OCI-LY7 (cell line): ENCODE results near the gene KIAA1217. TPM values are rescaled to one million over a fixed set of nuclear protein-coding genes. Genes with fewer than 3 reads are reported as not detected.

ENCODE experiments used
- BruUV-seq: library from RNA; stranded (reverse); fragments of 400-500 nt; replicated peaks from 2 replicates; lab custom pipeline; 2021; lab: Mats Ljungman, UMichigan
- CTCF ChIA-PET: fragments of 300-600 bp; sonication (Branson Sonifier 250); formaldehyde crosslinking; loops from one replicate; lab custom pipeline; 2022; ENCODE audit warnings: antibody characterized with exemption; ENCODE audit not compliant: unreplicated experiment; lab: Charles Lee
- POLR2A ChIA-PET: fragments of 300-600 bp; sonication (Branson Sonifier 250); formaldehyde crosslinking; loops from one replicate; lab custom pipeline; 2022; ENCODE audit warnings: antibody characterized with exemption; lab: Charles Lee
- DNase-seq: peaks from one replicate; pipeline ENCODE4 v3.0.0-alpha.2; 2015; ENCODE audit warnings: low spot score
- H2AFZ ChIP-seq: fragments of 200-600 bp; sonication (generic), shearing (Covaris generic); 2 replicates; pipeline ENCODE4 v1.6.1; 2014; ENCODE audit warnings: mild to moderate bottlenecking, antibody characterized with exemption, low read length, moderate library complexity
- H3K27ac ChIP-seq: fragments of 200-600 bp; sonication (generic); 2 replicates; pipeline ENCODE4 v1.5.1; 2014; ENCODE audit warnings: mixed run types, low read depth, mild to moderate bottlenecking, moderate library complexity, low read length, inconsistent platforms; ENCODE audit not compliant: poor library complexity, severe bottlenecking
- H3K36me3 ChIP-seq: fragments of 200-600 bp; sonication (generic); 2 replicates; pipeline ENCODE4 v1.6.1; 2014; ENCODE audit warnings: mild to moderate bottlenecking, antibody characterized with exemption, low read length, moderate library complexity, mixed read lengths; ENCODE audit not compliant: insufficient read depth
- H3K4me1 ChIP-seq: fragments of 200-600 bp; sonication (generic); 2 replicates; pipeline ENCODE4 v1.5.1; 2014; ENCODE audit warnings: mild to moderate bottlenecking, low read length; ENCODE audit not compliant: insufficient read depth, poor library complexity, severe bottlenecking
- H3K4me2 ChIP-seq: fragments of 200-600 bp; sonication (generic); 2 replicates; pipeline ENCODE4 v1.6.1; 2014; ENCODE audit warnings: mild to moderate bottlenecking, low read length
- H3K4me3 ChIP-seq: fragments of 200-600 bp; sonication (generic); 2 replicates; pipeline ENCODE4 v1.5.1; 2014; ENCODE audit warnings: mild to moderate bottlenecking, low read depth, low read length; ENCODE audit not compliant: poor library complexity, severe bottlenecking
- H3K79me2 ChIP-seq: fragments of 200-600 bp; sonication (generic); 2 replicates; pipeline ENCODE4 v1.6.1; 2016; ENCODE audit warnings: low read depth, mild to moderate bottlenecking, low read length, moderate library complexity, mixed read lengths; ENCODE audit not compliant: insufficient read depth
- H3K9me2 ChIP-seq: fragments of 200-600 bp; sonication (generic); 2 replicates; pipeline ENCODE4 v1.6.1; 2016; ENCODE audit warnings: mild to moderate bottlenecking, low read length, mixed read lengths; ENCODE audit not compliant: insufficient read depth
- H3K9me3 ChIP-seq: fragments of 200-600 bp; sonication (generic); 2 replicates; pipeline ENCODE4 v1.6.1; 2014; ENCODE audit warnings: mild to moderate bottlenecking, mixed run types, low read length, mixed read lengths
- H4K20me1 ChIP-seq: fragments of 200-600 bp; sonication (generic); 2 replicates; pipeline ENCODE4 v1.6.1; 2014; ENCODE audit warnings: mild to moderate bottlenecking, antibody characterized with exemption, low read length, moderate library complexity, mixed read lengths; ENCODE audit not compliant: insufficient read depth
- CTCF ChIP-seq: fragments of 200-600 bp; sonication (generic); conservative IDR thresholded peaks from 2 replicates; pipeline ENCODE4 v1.5.1; 2014; ENCODE audit warnings: mild to moderate bottlenecking, antibody characterized with exemption, low read length, moderate library complexity, mixed read lengths
- EZH2phosphoT487 ChIP-seq: fragments of 200-600 bp; sonication (generic); IDR thresholded peaks from 2 replicates; pipeline ENCODE4 v1.6.1; 2018; ENCODE audit warnings: low read depth, borderline replicate concordance, mild to moderate bottlenecking, mixed run types, antibody characterized with exemption, low read length, moderate library complexity, mixed read lengths
- intact Hi-C: fragments of 100-400 bp; cut with micrococcal nuclease; formaldehyde crosslinking; loops from one replicate; pipeline ENCODE4 v1.10.0; 2022; ENCODE audit not compliant: unreplicated experiment
- total RNA-seq, 2 experiments: library from RNA; depleted of rRNA in 1 of 2; stranded (reverse); fragments of >200 nt in 1 of 2; shearing (Covaris generic) in 1 of 2; gene quantifications; 2 replicates each; pipeline ENCODE4 v1.2.3, GENCODE V29; 2014 to 2022

KIAA1217 gene
- total RNA-seq, 2 experiments from 2014 or later: not detected

GRCh38 chr10:24313283-24313682 lies 104.3 kb downstream of the KIAA1217 start:
- Histone ChIP-seq H3K79me2 (no peaks in the 10 kb centered on the region), H3K4me2 (no peak overlapping the region), H3K27ac (no peak overlapping the region), H3K36me3 (no peaks in the 10 kb centered on the region), H3K4me3 (no peak overlapping the region), H4K20me1 (no peaks in the 10 kb centered on the region), H3K9me2 (no peaks in the 10 kb centered on the region), H3K4me1 (no peaks in the 10 kb centered on the region), H3K9me3 (no peaks in the 10 kb centered on the region), H2AFZ (no peak overlapping the region)
- ChIA-PET CTCF (no interaction called here), POLR2A (interaction anchor here (0.6 kb wide), 1 partner anchor 120 kb away, joined by 4 read pairs; no protein-coding TSS in a partner anchor)
- no TSS peak for BruUV-seq
- TF ChIP-seq CTCF (no peak), EZH2phosphoT487 (no peak)
- intact Hi-C loops: no loop called here
- no peak for DNase-seq

- no TSS peak for BruUV-seq
- Histone ChIP-seq H3K9me2 (no peaks in the 10 kb centered on the region), H3K4me1 (no peaks in the 10 kb centered on the region), H3K36me3 (no peaks in the 10 kb centered on the region), H3K79me2 (no peaks in the 10 kb centered on the region), H3K4me3 (no peak overlapping the region), H3K27ac (no peak overlapping the region), H3K9me3 (no peaks in the 10 kb centered on the region), H3K4me2 (no peak overlapping the region), H4K20me1 (no peaks in the 10 kb centered on the region), H2AFZ (no peak overlapping the region)
- intact Hi-C loops: no loop called here
- POLR2A ChIA-PET: no interaction called here
- no peak for DNase-seq
- CTCF ChIA-PET: no interaction called here
- TF ChIP-seq EZH2phosphoT487: no peak
- no peak for TF ChIP-seq CTCF
These were observed 106.3 kb downstream of the KIAA1217 start for GRCh38 chr10:24315211-24315610.

GRCh38 chr10:24318517-24318916 lies 109.6 kb downstream of the KIAA1217 start:
- no peaks in the 10 kb centered on the region for H3K4me1 ChIP-seq
- ChIA-PET POLR2A (no interaction called here), CTCF (no interaction called here)
- H3K4me3 ChIP-seq: no peak overlapping the region
- no peak for DNase-seq
- no peak overlapping the region for H2AFZ ChIP-seq
- no peaks in the 10 kb centered on the region for H3K9me2 ChIP-seq
- no peak overlapping the region for H3K4me2 ChIP-seq
- intact Hi-C loops: no loop called here
- H4K20me1 ChIP-seq: no peaks in the 10 kb centered on the region
- H3K36me3 ChIP-seq: no peaks in the 10 kb centered on the region
- BruUV-seq: no TSS peak
- no peak overlapping the region for H3K27ac ChIP-seq
- H3K79me2 ChIP-seq: no peaks in the 10 kb centered on the region
- H3K9me3 ChIP-seq: no peaks in the 10 kb centered on the region
- TF ChIP-seq CTCF (no peak), EZH2phosphoT487 (no peak)
